Measurements from ENCODE around the gene FAU. TPM values are rescaled to one million over a fixed set of nuclear protein-coding genes. Genes with fewer than 3 reads are reported as not detected.
A peak's percentile ranks its signal among the peaks of the same experiment; 100 is the strongest.

The FAU gene
- total RNA-seq, 2 donors from 2014 or later: 681 to 986 TPM

GRCh38 chr11:65083834-65084597 is 37.9 kb downstream of the FAU start, which contains the start of the genes CDCA5 and ZFPL1:
CDCA5 (minus strand) TSS chr11:65084040; CDS start chr11:65083978, 62 bp downstream.
ZFPL1 (plus strand) TSS chr11:65084222; CDS start chr11:65084699, 477 bp downstream.
- DNase-seq (ENCODE audit: low spot score) (peak; percentile 98), ATAC-seq (peak; percentile 93 to 96)
- H3K9me3 Mint-ChIP-seq: no peaks in the 10 kb centered on the region
- H3K4me3 Mint-ChIP-seq: peak within 1 kb of the TSS; percentile 98
- peaks cover 19% of the 10 kb centered on the region for H3K36me3 Mint-ChIP-seq
- peaks cover 26 to 44% of the 10 kb centered on the region in 2 donors for H3K4me1 Mint-ChIP-seq (ENCODE audit: low read depth in 2 of 2)
- H3K27ac Mint-ChIP-seq: peak within 1 kb of the TSS; percentile 94 to 95
- no peaks in the 10 kb centered on the region for H3K27me3 Mint-ChIP-seq

- no peaks in the 10 kb centered on the region for H3K9me3 Mint-ChIP-seq
- H3K4me3 Mint-ChIP-seq: peak overlapping the region; percentile 98
- peaks cover 17% of the 10 kb centered on the region for H3K36me3 Mint-ChIP-seq
- peak; percentile 38 for DNase-seq (ENCODE audit: low spot score)
- peak overlapping the region; percentile 94 to 95 for H3K27ac Mint-ChIP-seq
- ATAC-seq: peak; percentile 0 to 1
- peaks cover 32 to 51% of the 10 kb centered on the region in 2 donors for H3K4me1 Mint-ChIP-seq (ENCODE audit: low read depth in 2 of 2)
- no peaks in the 10 kb centered on the region for H3K27me3 Mint-ChIP-seq
These were observed 38.6 kb downstream of the FAU start for GRCh38 chr11:65083134-65083833.

- H3K27me3 Mint-ChIP-seq: no peaks in the 10 kb centered on the region
- H3K27ac Mint-ChIP-seq: peak overlapping the region in 1 of 2 donors; percentile 20
- DNase-seq (ENCODE audit: low spot score): peak; percentile 60
- no peak for ATAC-seq
- H3K9me3 Mint-ChIP-seq: no peaks in the 10 kb centered on the region
- peaks cover 10% of the 10 kb centered on the region for H3K36me3 Mint-ChIP-seq
- H3K4me3 Mint-ChIP-seq: peak overlapping the region; percentile 39
- H3K4me1 Mint-ChIP-seq (ENCODE audit: low read depth in 2 of 2): peaks cover 20 to 45% of the 10 kb centered on the region in 2 donors
These were observed 43.1 kb downstream of the FAU start for GRCh38 chr11:65078786-65079342.

GRCh38 chr11:65078151-65078550 is 43.8 kb downstream of the FAU start:
- Mint-ChIP-seq H3K9me3 (no peaks in the 10 kb centered on the region), H3K27me3 (no peaks in the 10 kb centered on the region), H3K4me1 (ENCODE audit: low read depth in 2 of 2) (peaks cover 15 to 38% of the 10 kb centered on the region in 2 donors), H3K27ac (peak overlapping the region in 1 of 2 donors; percentile 20), H3K4me3 (no peak overlapping the region), H3K36me3 (peaks cover 10% of the 10 kb centered on the region)
- peak; percentile 58 to 67 for ATAC-seq
- peak; percentile 60 for DNase-seq (ENCODE audit: low spot score)

GRCh38 chr11:65077451-65077850 is 44.5 kb downstream of the FAU start:
- Mint-ChIP-seq H3K27ac (peak overlapping the region in 1 of 2 donors; percentile 45), H3K9me3 (no peaks in the 10 kb centered on the region), H3K4me3 (no peak overlapping the region), H3K4me1 (ENCODE audit: low read depth in 2 of 2) (peaks cover 10 to 31% of the 10 kb centered on the region in 2 donors), H3K27me3 (no peaks in the 10 kb centered on the region), H3K36me3 (peaks cover 10% of the 10 kb centered on the region)
- no peak for ATAC-seq
- peak; percentile 51 for DNase-seq (ENCODE audit: low spot score)

DNA sequence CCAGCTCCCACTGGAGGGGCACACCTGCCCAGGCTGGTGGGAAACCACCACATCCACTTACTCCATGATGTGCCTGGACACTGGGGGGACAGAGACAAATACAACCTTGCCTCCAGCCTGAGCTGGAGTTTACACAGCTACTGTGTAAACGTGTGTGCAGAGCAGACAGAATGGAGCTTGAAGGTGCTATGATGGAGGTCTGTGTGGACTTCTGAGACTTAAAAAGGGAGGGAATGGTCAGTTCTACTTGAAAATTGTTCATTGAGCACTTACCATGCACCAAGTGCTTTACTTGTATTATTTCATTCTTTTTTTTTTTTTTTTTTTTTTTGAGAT is 49.3 kb downstream of the FAU start:
- Mint-ChIP-seq H3K4me3 (no peak overlapping the region), H3K27ac (no peak overlapping the region), H3K4me1 (ENCODE audit: low read depth in 2 of 2) (peaks cover 0 to 3% of the 10 kb centered on the region in 2 donors), H3K9me3 (no peaks in the 10 kb centered on the region), H3K27me3 (no peaks in the 10 kb centered on the region), H3K36me3 (no peaks in the 10 kb centered on the region)
- ATAC-seq: no peak
- DNase-seq (ENCODE audit: low spot score): no peak

- Mint-ChIP-seq H3K4me1 (ENCODE audit: low read depth in 2 of 2) (no peaks in the 10 kb centered on the region), H3K27me3 (no peaks in the 10 kb centered on the region), H3K4me3 (no peak overlapping the region), H3K27ac (no peak overlapping the region), H3K9me3 (no peaks in the 10 kb centered on the region), H3K36me3 (no peaks in the 10 kb centered on the region)
- no peak for DNase-seq (ENCODE audit: low spot score)
- peak in 1 of 2 donors; percentile 25 for ATAC-seq
These were observed 49.9 kb downstream of the FAU start for GRCh38 chr11:65071907-65072630.

Other genes starting within 250 kb of the FAU start
- 100 to 1,000 TPM; 202 to 235 TPM for gene EHD1, start 243.5 kb downstream of the FAU start, total RNA-seq
- gene ATG2A, start 204.9 kb downstream of the FAU start, total RNA-seq: 10 to 100 TPM; 24.1 to 31.9 TPM
- 10 to 100 TPM; 32.6 to 35.6 TPM for gene PPP2R5B, start 197.4 kb downstream of the FAU start, total RNA-seq
- gene GPHA2, start 186.2 kb downstream of the FAU start, total RNA-seq: not detected
- gene MAJIN, start 150.0 kb downstream of the FAU start, total RNA-seq: not detected
- not detected for gene BATF2, start 125.2 kb downstream of the FAU start, total RNA-seq
- 10 to 100 TPM; 29.4 to 50.5 TPM for gene ARL2, start 108.0 kb downstream of the FAU start, total RNA-seq
- gene SNX15, start 94.7 kb downstream of the FAU start, total RNA-seq: 10 to 100 TPM; 14.1 to 28.2 TPM
- gene SAC3D1, start 80.9 kb downstream of the FAU start, total RNA-seq: 10 to 100 TPM in 1 of 2 donors, 1 to 10 TPM in 1; 7.6 to 18.5 TPM
- gene NAALADL1, start 63.6 kb downstream of the FAU start, total RNA-seq: 10 to 100 TPM; 14.2 to 34.7 TPM
- 100 to 1,000 TPM in 1 of 2 donors, 10 to 100 TPM in 1; 59.2 to 140 TPM for gene CDCA5, start 38.1 kb downstream of the FAU start, total RNA-seq
- 10 to 100 TPM; 34.1 to 36.5 TPM for gene ZFPL1, start 37.9 kb downstream of the FAU start, total RNA-seq
- 100 to 1,000 TPM; 132 to 149 TPM for gene VPS51, start 25.9 kb downstream of the FAU start, total RNA-seq
- gene TM7SF2, start 10.3 kb downstream of the FAU start, total RNA-seq: 10 to 100 TPM; 18.6 to 30.7 TPM
- 10 to 100 TPM in 1 of 2 donors, 1 to 10 TPM in 1; 9.8 to 23.7 TPM for gene ZNHIT2, start 4.4 kb downstream of the FAU start, total RNA-seq
- gene MRPL49, start 187 bp upstream of the FAU start, total RNA-seq: 10 to 100 TPM; 77.8 to 80.4 TPM
- 10 to 100 TPM; 78.8 to 80.1 TPM for gene SYVN1, start 12.4 kb upstream of the FAU start, total RNA-seq
- not detected for gene SPDYC, start 48.1 kb upstream of the FAU start, total RNA-seq
- 100 to 1,000 TPM; 141 to 146 TPM for gene CAPN1, start 59.8 kb upstream of the FAU start, total RNA-seq
- gene POLA2, start 139.8 kb upstream of the FAU start, total RNA-seq: 10 to 100 TPM; 56.8 to 80.9 TPM
- 1 to 10 TPM in 1 of 2 donors, not detected in 1; 1.7 TPM for gene CDC42EP2, start 192.7 kb upstream of the FAU start, total RNA-seq
- gene DPF2, start 211.7 kb upstream of the FAU start, total RNA-seq: 10 to 100 TPM; 61.8 to 82.5 TPM
- 1 to 10 TPM in 1 of 2 donors, under 1 TPM in 1; 0.59 to 1.3 TPM for gene TIGD3, start 232.6 kb upstream of the FAU start, total RNA-seq

Data from natural killer cell treated with Interleukin-12 subunit alpha and Interleukin-12 subunit beta and Interleukin-15 and Interleukin-18, amount 100 ng/mL, for 72 hours (primary cell).